Measurements from ENCODE around the gene BCL2L13.
"Not testable (repeated sequence)": the region's sequence is repeated elsewhere in the genome, so short reads cannot be mapped to it uniquely, and the experiment has no call there.

Gene BCL2L13

DNA sequence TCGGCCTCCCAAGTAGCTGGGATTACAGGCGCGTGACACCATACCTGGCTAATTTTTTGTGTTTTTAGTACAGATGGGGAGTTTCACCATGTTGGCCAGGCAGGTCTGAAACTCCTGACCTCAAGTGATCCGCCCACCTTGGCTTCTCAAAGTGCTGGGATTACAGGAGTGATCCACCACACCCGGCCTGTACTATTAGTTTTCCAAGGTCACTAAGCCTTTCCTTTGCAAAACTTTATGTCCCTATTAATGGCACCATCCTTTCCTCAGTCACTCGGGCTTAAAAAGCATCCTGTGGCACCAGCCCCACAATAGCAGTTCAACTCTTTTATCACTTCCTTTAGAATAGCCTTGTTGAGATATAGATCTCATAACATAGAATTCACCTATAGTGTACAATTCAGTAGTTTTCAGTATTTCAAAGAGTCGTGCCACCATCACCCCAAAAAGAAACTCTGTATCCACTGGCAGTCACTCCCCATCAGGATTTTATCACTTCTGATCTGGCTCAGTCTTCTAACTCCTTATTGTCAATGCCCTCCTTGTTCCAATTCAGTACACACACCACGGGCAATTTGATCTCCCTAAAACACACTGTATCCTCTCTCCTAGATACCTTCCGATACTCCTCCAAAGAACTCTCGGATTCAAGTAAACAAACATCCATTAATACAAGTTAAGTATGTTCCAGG, 921 bp upstream of the BCL2L13 start:
- no peak for DNase-seq (ENCODE audit: low spot score)

DNA sequence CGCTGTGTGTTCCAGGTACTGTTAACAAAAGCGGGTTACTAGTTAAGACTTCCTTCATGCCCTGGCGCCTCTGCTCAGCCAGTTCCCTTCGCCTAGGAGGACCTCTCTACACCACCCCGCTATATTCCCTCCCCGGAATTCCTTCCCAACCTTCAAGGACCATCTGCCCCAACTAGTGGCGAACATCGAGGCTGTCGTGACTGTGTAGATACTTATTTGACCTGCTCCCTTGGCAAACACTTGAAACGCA, 450 bp upstream of the BCL2L13 start:
- no peak for DNase-seq (ENCODE audit: low spot score)

DNA sequence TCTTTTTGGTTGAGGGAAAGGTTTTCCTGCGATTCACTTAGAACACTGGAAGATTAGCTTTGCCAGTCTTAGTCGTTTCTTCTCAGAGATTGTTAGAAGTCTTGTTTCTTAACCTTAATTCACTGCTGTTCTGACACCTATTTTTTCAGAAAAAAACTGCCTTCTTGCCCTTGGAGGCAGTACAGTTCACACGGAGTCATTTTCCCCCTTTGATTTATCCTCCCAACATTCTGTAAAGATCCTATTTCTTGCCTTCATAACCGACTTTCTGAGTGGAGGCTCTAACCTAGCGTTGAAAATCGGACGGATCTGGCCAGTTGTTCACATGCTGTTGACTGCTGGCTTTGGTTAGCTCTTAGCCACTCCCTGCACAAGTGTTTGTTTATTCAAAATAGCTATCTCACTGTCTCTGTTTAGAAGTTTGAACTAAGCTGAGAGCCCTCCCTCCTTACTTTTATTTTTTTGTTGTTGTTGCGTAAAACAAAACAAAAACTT, 737 bp downstream of the BCL2L13 start:
- peak; percentile 63 for DNase-seq (ENCODE audit: low spot score)

DNA sequence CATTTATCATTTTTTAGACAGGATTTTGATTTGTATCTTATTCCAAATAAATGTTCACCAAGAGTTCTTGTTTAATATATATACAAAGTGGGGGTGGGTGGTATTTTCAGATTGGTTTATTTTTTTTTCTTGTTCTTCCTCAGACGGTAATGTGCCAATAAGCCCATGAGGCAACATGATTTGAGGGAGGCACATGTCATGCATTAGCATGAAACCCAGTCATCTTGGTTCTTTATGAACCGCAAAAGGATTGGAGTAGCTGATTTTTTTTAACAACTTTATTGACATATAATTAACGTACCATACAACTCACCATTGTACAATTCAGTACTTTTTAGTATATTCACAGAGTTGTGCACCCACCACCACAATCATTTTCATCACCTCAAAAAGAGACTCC, 2.7 kb downstream of the BCL2L13 start:
- DNase-seq (ENCODE audit: low spot score), result no peak

DNA sequence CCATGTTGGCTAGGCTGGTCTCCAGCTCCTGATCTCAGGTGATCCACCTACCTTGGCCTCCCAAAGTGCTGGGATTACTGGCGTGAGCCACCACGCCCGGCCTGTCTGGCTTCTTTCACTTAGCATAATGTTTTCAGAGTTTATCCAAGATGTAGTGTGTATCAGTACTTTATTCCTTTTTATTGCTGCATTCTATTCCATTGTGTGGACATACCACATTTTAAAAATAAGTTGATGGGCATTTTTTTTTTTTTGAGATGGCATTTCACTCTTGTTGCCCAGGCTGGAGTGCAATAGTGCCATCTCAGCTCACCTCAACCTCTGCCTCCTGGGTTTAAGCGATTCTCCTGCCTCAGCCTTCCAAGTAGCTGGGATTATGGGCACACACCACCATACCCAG, 3.8 kb downstream of the BCL2L13 start:
- DNase-seq (ENCODE audit: low spot score), result not testable (repeated sequence)

DNA sequence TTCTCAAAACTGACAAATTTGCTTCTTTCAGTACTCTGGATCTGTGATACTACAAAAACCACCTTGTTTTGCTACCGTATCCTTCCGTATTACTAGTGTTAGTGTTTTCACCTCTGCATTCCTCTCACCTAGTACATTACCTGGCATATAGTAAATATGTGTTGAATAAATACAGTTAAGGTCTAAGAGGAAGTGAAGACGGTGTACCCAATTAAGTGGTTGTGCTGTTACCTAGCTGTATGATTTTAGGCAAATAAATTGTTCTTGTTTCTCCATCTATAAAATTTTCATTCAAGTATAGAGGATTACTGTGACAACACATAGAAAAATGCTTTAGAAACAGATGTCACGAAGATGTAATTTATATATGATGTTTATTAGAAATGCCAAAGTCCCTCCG, 8.9 kb downstream of the BCL2L13 start:
- no peak for DNase-seq (ENCODE audit: low spot score)

DNA sequence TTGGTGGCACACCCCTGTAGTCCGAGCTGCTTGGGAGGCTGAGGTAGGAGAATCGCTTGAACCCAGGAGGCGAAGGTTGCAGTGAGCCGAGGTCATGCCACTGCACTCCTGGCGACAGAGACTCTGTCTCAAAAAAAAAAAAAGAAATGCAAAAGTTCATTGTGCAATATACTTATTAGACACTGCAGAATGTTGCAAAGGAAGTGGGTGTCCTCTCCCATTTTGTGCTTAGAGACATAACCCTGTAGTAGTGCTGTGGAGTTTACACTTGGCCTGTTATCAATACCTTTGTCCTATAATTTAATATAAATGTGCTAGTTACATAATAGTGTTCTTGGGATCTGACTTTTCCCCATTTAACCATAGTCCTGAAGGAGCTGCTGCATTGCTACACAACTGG, 9.4 kb downstream of the BCL2L13 start:
- no peak for DNase-seq (ENCODE audit: low spot score)

DNA sequence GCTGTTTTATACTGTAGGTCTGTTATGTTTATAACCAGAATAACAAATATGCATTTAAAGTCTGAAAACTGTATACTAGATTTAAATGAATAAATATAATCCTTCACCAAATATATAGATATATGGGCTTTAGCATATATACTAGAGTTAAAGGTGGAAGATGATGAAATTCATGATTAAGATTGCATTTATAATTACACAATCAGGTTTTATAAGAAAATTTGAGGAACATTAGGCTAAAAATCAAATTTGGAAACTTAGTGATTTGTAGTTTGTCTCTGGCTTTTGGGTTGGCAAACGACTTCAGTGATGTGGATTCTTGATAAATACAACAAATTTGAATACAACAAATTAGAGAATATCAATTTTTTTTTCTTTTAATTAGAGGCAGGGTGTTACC, 10.0 kb downstream of the BCL2L13 start:
- DNase-seq (ENCODE audit: low spot score), result no peak

DNA sequence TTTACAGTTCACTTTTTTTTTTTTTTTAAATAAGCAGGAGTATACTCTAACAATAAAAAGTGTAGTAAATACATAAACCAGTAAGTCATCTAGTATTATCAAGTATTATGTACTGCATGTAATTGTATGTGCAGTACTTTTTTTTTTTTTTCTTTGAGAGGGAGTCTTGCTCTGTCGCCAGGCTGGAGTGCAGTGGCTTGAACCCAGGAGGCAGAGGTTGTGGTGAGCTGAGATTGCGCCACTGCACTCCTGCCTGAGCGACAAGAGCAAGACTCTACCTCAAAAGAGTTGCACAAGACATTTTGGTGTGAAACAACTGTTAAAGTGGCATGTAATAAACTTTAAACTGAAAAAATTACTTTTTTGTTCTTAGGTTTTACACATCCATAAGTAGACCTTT, 16.7 kb downstream of the BCL2L13 start:
- no peak for DNase-seq (ENCODE audit: low spot score)

DNA sequence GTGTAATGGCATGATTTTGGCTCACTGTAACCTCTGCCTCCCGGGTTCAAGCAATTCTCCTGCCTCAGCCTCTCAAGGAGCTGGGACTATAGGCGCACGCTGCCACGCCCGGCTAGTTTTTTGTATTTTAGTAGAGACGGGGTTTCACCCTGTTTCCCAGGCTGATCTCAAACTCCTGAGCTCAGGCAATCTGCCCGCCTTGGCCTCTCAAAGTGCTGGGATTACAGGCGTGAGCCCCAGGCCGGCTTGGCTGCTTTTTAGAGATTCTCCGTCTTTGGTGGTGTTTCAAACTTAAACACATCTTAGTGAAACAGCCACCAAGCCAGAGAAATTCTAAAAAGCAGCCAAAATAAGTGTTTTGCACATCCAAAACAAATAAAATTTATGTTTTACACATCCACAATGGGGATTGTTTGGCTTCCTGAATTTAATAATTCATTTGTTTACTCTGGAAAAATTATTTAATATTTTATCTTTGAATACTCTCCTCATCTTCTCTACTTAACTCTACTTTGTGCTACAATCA, 18.4 kb downstream of the BCL2L13 start:
- no peak for DNase-seq (ENCODE audit: low spot score)

DNA sequence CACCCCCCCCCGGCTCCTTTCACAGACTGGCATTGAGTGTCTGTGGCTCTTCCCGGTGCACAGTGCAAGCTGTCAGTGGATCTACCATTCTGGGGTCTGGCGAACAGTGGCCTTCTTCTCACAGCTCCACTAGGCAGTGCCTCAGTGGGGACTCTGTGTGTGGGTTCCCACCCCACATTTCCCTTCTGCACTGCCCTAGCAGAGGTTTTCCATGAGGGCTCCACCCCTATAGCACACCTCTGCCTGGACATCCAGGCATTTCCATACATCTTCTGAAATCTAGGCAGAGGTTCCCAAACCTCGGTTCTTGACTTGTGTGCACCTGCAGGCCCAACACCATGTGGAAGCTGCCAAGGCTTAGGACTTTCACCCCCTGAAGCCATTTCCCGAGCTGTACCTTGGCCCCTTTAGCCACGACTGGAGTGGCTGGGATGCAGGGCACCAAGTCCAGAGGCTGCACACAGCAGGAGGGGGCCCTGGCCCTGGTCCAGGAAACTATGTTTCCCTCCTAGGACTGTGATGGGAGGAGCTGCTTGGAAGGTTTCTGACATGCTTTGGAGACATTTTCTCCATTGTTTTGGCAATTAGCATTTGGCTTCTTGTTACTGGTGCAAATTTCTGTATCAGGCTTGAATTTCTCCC, 26.0 kb downstream of the BCL2L13 start:
- no peak for DNase-seq (ENCODE audit: low spot score)

DNA sequence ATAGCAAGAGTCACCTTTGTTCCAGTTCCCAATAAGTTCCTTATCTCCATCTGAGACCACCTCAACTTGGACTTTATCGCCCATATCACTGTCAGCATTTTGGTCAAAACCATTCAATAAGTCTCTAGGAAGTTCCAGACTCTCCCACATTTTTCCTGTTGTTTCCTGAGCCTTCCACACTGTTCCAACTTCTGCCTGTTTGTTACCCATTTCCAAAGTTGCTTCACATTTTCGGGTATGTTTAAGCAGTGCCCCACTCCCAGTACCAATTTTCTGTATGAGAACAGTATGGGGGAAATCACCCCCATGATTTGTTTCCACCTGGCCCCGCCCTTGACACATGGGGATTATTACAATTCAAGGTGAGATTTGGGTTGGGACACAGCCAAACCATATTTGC, 26.7 kb downstream of the BCL2L13 start:
- no peak for DNase-seq (ENCODE audit: low spot score)

DNA sequence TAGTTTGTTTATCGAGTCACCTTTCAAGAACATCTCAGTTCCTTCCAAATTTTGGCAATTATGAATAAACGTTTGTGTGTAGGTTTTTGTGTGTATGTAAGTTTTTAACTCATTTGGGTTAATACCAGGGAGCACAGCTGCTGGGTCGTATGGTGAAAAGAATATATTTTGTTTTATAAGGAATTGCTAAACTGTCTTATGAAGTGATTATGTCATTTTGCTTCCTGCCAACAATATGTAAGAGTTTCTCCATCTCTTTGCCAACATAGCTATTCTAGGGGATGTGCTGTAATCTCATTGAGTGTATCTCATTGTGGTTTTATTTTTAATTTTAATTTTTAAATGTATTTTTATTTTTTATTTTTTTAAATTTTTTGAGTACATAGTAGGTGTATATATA, 27.3 kb downstream of the BCL2L13 start:
- no peak for DNase-seq (ENCODE audit: low spot score)

DNA sequence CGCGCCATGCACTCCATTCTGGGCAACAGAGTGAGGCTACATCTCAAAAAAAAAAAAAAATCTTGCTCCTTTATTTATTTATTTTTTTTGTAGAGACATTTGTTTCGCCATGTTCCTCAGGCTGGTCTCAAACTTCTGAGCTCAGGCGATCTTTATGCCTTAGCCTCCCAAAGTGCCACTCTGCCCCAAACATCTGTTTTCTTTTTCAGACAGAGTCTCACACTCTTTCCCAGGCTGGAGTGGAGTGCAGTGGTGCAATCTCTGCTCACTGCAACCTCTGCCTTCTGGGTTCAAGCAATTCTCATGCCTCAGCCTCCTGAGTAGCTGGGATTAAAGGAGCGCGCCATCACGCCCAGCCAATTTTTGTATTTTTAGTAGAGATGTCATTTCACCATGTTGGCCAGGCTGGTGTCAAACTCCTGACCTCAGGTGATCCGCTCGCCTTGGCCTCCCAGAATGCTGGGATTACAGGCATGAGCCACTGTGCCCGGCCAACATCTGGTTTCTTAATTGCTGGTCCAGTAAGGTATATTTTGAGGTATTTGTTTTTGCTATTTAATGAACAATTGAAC, 33.0 kb downstream of the BCL2L13 start:
- DNase-seq (ENCODE audit: low spot score), result not testable (repeated sequence)

DNA sequence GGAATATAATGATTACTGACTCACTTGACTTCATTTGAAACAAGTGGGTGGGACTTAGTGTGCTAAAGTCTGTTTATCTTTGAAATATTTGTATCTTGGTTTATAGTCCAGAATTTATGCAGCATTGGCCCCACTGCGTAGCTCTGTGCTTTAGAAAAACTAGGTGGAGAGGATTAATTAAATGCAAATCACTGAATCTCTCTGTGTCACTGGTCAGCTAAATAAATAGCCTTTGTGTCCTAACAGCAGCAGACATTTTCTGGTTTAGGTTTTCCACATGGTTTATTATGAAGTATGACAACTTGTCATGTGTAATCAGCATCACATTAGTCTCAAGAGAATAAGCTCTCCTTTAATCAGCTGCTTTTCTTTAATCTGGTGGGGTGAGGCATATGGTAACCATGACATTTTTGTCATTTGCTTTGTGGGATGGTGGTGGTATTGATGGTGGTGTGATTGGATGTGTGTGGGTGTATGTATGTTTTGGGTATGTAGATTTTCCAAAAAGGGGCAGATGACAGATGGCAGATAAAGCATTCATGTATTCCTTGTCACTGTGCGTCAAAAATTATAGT, 33.9 kb downstream of the BCL2L13 start:
- no peak for DNase-seq (ENCODE audit: low spot score)

DNA sequence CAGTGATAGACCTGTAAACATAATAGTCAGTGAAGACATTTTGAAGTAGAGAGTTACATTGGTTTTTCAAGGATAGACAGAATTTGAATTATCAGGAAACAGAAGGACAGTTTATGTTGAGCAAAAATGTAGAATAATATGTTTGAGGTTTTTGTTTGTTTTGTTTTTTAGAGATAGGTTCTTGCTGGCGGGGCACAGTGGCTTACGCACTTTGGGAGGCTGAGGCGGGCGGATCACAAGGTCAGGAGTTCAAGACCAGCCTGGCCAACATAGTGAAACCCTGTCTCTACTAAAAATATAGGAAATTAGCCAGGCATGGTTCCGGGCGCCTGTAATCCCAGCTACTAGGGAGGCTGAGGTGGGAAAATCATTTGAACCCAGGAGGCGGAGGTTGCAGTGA, 35.6 kb downstream of the BCL2L13 start:
- DNase-seq (ENCODE audit: low spot score), result no peak

DNA sequence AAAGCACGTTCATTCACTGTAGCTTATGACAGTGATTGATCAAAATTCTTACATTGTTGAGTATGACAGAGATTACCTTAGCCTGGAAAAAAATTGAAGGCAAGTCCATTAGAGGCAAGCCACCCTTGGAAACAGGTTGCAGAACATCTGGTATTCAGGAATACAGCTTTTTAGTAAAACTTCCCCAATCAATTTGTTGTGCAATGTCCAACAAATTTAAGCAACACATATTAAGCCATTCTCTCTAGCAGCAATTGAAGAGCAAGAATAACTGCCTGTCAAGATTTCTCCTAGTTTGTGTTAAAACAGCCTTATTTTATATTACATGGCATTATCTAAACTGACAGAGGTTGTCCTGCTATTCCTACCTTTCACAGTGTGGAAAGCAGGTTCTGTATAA, 37.0 kb downstream of the BCL2L13 start:
- no peak for DNase-seq (ENCODE audit: low spot score)

DNA sequence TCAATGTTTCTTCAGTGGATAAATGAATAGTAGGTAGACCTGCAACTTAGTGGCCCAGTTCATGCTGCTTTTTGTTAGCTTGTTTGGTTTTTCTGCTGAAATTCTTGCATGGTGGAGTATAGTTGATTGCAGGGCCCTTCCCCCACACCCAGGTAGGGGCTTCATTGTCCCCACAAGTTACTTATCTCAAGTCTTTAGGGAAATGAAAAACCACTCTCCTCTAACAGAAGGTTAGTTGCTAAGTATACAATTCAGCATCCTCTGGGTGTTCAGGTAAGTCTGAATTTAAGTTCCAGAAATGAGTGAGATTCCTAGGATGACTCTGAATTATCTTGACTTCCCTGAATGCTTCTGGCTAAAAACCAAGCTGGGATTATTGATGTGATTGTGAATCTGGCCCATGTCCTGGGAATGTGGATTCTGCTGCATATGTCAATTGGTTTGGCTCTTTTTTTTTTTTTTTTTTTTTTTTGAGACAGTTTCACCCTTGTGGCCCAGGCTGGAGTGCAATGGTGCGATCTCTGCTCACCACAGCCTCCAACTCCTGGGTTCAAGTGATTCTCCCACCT, 40.3 kb downstream of the BCL2L13 start:
- no peak for DNase-seq (ENCODE audit: low spot score)

DNA sequence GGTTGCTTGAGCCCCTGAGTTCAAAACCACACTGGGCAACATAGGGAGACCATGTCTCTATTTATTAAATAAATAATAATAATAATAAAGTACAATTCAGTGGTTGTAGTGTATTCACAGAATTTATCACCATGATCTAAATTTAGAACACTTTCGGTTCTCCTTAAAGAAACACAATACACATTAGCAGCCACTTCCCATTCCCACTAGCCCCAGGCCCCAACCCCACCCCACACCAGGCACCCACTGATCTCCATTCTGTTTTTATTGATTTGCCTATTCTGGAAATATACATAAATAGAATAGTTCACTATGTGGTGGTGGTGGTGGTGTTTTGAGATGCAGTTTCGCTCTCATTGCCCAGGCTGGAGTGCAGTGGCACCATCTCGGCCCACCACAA, 45.7 kb downstream of the BCL2L13 start:
- no peak for DNase-seq (ENCODE audit: low spot score)

DNA sequence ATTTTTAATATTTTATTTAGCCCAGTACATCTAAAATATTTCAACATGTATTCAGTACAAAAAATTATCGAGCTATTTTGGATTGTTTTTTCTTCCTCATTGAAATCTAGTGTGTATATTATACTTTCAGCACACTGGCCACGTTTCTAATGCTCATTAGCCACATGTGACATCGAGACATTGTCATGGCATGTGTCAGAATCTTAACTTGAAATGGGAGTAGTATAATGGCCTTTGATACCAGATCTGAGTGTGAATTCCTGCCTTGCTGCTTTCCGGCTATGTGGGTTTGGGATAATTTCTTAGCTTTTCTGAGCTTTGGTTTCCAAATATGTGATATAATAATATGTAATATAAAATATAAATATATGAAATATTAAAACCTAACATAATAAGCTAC, 54.3 kb downstream of the BCL2L13 start:
- DNase-seq (ENCODE audit: low spot score), result no peak

DNA sequence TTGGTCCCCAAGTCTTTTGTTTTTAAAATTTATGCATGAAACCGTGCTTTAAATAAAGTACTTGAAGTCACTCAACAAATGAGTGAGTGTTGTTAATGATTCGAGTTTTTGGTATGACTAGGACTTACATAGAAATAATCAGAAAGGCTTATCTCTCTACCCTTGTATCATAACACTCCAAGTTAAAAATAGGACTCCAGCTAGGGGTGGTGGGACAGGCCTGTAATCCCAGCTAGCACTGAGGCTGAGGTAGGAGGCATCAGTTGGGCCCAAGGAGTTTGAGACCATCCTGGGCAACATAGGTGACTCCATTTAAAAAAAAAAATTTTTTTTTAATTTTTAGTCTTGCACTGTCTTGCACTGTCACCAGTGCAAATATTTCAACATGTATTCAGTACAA, 55.6 kb downstream of the BCL2L13 start:
- DNase-seq (ENCODE audit: low spot score), result no peak

DNA sequence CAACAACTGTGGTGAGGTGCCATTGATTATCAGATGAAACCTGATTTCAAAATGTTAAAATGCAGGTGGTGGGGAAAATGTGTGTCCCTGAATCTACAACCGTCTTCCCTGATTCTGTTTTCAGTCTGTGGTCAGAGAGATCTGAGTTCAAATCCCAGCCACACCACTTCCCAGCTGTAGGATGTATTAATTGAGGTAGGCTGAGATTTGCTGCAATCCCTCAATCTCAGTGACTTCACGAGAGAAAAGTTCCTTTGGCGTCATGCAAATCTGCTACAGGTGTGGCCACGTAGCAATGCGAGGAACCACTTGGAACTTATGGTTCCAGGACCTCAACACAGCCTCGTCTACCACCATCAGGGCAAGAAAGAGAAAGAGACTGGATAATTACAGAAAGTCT, 56.2 kb downstream of the BCL2L13 start:
- no peak for DNase-seq (ENCODE audit: low spot score)

DNA sequence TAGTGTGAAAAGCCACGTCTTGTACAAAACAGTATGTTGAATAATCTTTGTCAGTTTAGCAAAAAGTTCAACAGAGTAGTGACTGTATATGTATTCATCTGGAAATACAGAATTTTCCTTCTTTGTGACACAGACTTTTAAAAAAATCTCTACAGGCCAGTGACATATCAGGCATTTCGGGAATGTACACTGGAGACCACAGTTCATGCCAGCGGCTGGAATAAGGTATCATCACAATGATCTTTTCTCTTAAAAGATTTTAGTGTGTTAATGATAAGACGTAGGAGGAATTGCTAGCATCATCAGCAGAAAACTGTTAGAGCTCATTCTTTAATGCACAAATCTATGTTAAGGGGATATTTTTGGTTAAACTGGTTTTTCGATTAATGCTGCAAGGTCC, 57.4 kb downstream of the BCL2L13 start:
- no peak for DNase-seq (ENCODE audit: low spot score)

Measured in SW480 (cell line).